OCI-LY7 (cell line): ENCODE data around the gene FOXI1.

Experiments used
- EZH2phosphoT487 ChIP-seq: fragments of 200-600 bp; sonication (generic); IDR thresholded peaks from 2 replicates; pipeline ENCODE4 v1.6.1; 2018; ENCODE audit warnings: low read depth, borderline replicate concordance, mild to moderate bottlenecking, mixed run types, antibody characterized with exemption, low read length, moderate library complexity, mixed read lengths
- TF ChIP-seq, protein P1 (sequence below): fragments of 200-600 bp; sonication (generic); conservative IDR thresholded peaks from 2 replicates; pipeline ENCODE4 v1.5.1; 2014; ENCODE audit warnings: mild to moderate bottlenecking, antibody characterized with exemption, low read length, moderate library complexity, mixed read lengths

DNA sequence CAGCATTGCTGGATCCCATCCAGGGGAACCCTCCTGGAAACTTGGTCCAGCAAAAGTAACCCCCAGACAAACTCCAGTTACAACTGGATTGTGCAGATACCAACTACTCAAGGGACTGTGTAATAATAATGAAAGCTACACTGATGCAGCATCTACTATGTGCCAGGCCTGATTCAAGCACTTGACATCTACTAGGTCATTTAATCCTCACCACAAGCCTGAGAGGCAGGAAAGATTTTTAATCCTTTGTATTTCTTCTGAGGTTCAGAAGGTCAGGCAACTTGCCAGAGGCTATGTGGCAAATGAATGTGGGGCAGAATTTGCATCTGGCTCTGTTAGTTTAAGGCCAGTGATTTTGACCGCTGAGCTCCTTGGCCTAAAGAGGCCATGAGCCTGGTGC, 29.5 kb upstream of the FOXI1 start:
- TF ChIP-seq, protein P1, sequence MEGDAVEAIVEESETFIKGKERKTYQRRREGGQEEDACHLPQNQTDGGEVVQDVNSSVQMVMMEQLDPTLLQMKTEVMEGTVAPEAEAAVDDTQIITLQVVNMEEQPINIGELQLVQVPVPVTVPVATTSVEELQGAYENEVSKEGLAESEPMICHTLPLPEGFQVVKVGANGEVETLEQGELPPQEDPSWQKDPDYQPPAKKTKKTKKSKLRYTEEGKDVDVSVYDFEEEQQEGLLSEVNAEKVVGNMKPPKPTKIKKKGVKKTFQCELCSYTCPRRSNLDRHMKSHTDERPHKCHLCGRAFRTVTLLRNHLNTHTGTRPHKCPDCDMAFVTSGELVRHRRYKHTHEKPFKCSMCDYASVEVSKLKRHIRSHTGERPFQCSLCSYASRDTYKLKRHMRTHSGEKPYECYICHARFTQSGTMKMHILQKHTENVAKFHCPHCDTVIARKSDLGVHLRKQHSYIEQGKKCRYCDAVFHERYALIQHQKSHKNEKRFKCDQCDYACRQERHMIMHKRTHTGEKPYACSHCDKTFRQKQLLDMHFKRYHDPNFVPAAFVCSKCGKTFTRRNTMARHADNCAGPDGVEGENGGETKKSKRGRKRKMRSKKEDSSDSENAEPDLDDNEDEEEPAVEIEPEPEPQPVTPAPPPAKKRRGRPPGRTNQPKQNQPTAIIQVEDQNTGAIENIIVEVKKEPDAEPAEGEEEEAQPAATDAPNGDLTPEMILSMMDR: no peak
- TF ChIP-seq EZH2phosphoT487: no peak
